Stimulated activated CD4-positive, alpha-beta T cell treated with anti-CD3 and anti-CD28 coated beads, Interleukin-15, amount 100 ng/mL, for 24 hours (primary cell): Measurements from ENCODE around the gene DNMT1.
"Not testable (repeated sequence)": the region's sequence is repeated elsewhere in the genome, so short reads cannot be mapped to it uniquely, and the experiment has no call there.

Experiments used
- DNase-seq: peaks from one replicate; pipeline ENCODE4 v3.0.0-alpha.2; 2020

The DNMT1 gene

GRCh38 chr19:10194500-10195198 is at the start of gene DNMT1:
Gene DNMT1 (minus strand): TSS chr19:10194953. CDS start chr19:10194899, 54 bp downstream.
- DNase-seq, result peak; percentile 99

GRCh38 chr19:10243606-10244005 is 48.9 kb upstream of the DNMT1 start:
- no peak for DNase-seq

GRCh38 chr19:10241826-10242449 is 47.2 kb upstream of the DNMT1 start:
- not testable (repeated sequence) for DNase-seq

GRCh38 chr19:10238172-10238783 is 43.5 kb upstream of the DNMT1 start:
- DNase-seq, result no peak

- no peak for DNase-seq
Observed at GRCh38 chr19:10237702-10238101, 42.9 kb upstream of the DNMT1 start.

GRCh38 chr19:10235409-10235808 is 40.7 kb upstream of the DNMT1 start:
- not testable (repeated sequence) for DNase-seq

GRCh38 chr19:10235003-10235402 is 40.2 kb upstream of the DNMT1 start:
- no peak for DNase-seq

- DNase-seq, result no peak
Observed at GRCh38 chr19:10233946-10234345, 39.2 kb upstream of the DNMT1 start.

- no peak for DNase-seq
Observed at GRCh38 chr19:10231612-10232228, 37.0 kb upstream of the DNMT1 start.

GRCh38 chr19:10230861-10231611 is 36.3 kb upstream of the DNMT1 start, which contains the start of gene S1PR2:
Gene S1PR2 (minus strand): TSS chr19:10231331. CDS start chr19:10224905, 6,426 bp downstream.
- DNase-seq, result peak; percentile 83

- DNase-seq, result peak; percentile 67
Observed at GRCh38 chr19:10230173-10230860, 35.6 kb upstream of the DNMT1 start.

GRCh38 chr19:10228920-10229319 is 34.2 kb upstream of the DNMT1 start:
- DNase-seq, result peak; percentile 47

GRCh38 chr19:10228393-10228792 is 33.6 kb upstream of the DNMT1 start:
- no peak for DNase-seq

GRCh38 chr19:10227026-10227971 is 32.5 kb upstream of the DNMT1 start:
- no peak for DNase-seq

GRCh38 chr19:10226376-10227025 is 31.7 kb upstream of the DNMT1 start:
- no peak for DNase-seq

- DNase-seq, result no peak
Observed at GRCh38 chr19:10226021-10226375, 31.2 kb upstream of the DNMT1 start.

- DNase-seq, result no peak
Observed at GRCh38 chr19:10224337-10224736, 29.6 kb upstream of the DNMT1 start.

- no peak for DNase-seq
Observed at GRCh38 chr19:10223488-10224213, 28.9 kb upstream of the DNMT1 start.

- DNase-seq, result no peak
Observed at GRCh38 chr19:10222201-10222890, 27.6 kb upstream of the DNMT1 start.
